GM23338 (cell line): ENCODE data around the gene SLC30A3.

Experiments used
- EZH2 ChIP-seq: fragments of 200-600 bp; sonication (generic); IDR thresholded peaks from one replicate; pipeline ENCODE4 v1.8.0; 2017; ENCODE audit warnings: antibody characterized with exemption, mild to moderate bottlenecking, low read depth; ENCODE audit not compliant: unreplicated experiment
- EZH2phosphoT487 ChIP-seq: fragments of 200-600 bp; sonication (generic); IDR thresholded peaks from one replicate; pipeline ENCODE4 v1.8.1; 2018; ENCODE audit warnings: antibody characterized with exemption; ENCODE audit not compliant: unreplicated experiment
- JUNB ChIP-seq: IDR thresholded peaks from one replicate; pipeline ENCODE4 v1.6.1; 2016; ENCODE audit warnings: antibody characterized with exemption; ENCODE audit not compliant: unreplicated experiment
- POLR2AphosphoS5 ChIP-seq: IDR thresholded peaks from 2 replicates; pipeline ENCODE4 v1.6.1; 2016; ENCODE audit warnings: antibody characterized with exemption, low read depth
- STAT1 ChIP-seq: IDR thresholded peaks from one replicate; pipeline ENCODE4 v1.6.1; 2016; ENCODE audit warnings: antibody characterized with exemption; ENCODE audit not compliant: unreplicated experiment
- TF ChIP-seq, protein P1 (sequence below), 2 experiments: fragments of 200-600 bp in 1 of 2; sonication (generic) in 1 of 2; conservative IDR thresholded peaks; 2 replicates each; pipeline versions ENCODE4 v1.5.1 to v1.6.1; 2016 to 2017; ENCODE audit warnings: antibody characterized with exemption in 2 of 2, low read depth in 2 of 2, mild to moderate bottlenecking in 2 of 2, moderate library complexity in 1 of 2
- TF ChIP-seq, protein P2 (sequence below): IDR thresholded peaks from one replicate; pipeline ENCODE4 v1.6.1; 2018; ENCODE audit warnings: antibody characterized with exemption; ENCODE audit not compliant: unreplicated experiment

DNA sequence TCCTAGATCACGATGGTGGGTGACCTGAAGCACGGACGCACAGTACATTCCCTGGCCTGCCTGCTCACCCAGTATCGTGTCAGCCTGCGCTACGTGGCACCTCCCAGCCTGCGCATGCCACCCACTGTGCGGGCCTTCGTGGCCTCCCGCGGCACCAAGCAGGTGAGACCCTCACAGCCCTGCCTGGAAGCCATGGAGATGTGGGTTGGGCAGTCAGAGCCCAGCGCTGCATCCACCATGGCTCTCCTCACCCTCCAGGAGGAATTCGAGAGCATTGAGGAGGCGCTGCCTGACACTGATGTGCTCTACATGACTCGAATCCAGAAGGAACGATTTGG is 20.3 kb downstream of the SLC30A3 start:
- TF ChIP-seq, protein P1, sequence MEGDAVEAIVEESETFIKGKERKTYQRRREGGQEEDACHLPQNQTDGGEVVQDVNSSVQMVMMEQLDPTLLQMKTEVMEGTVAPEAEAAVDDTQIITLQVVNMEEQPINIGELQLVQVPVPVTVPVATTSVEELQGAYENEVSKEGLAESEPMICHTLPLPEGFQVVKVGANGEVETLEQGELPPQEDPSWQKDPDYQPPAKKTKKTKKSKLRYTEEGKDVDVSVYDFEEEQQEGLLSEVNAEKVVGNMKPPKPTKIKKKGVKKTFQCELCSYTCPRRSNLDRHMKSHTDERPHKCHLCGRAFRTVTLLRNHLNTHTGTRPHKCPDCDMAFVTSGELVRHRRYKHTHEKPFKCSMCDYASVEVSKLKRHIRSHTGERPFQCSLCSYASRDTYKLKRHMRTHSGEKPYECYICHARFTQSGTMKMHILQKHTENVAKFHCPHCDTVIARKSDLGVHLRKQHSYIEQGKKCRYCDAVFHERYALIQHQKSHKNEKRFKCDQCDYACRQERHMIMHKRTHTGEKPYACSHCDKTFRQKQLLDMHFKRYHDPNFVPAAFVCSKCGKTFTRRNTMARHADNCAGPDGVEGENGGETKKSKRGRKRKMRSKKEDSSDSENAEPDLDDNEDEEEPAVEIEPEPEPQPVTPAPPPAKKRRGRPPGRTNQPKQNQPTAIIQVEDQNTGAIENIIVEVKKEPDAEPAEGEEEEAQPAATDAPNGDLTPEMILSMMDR (conservative IDR thresholded peaks at IDR 0.05; ENCODE audit: low read depth in 2 of 2): no peak
- TF ChIP-seq EZH2phosphoT487 (no peak), POLR2AphosphoS5 (no peak), JUNB (no peak), STAT1 (no peak), EZH2 (no peak)
- TF ChIP-seq, protein P2, sequence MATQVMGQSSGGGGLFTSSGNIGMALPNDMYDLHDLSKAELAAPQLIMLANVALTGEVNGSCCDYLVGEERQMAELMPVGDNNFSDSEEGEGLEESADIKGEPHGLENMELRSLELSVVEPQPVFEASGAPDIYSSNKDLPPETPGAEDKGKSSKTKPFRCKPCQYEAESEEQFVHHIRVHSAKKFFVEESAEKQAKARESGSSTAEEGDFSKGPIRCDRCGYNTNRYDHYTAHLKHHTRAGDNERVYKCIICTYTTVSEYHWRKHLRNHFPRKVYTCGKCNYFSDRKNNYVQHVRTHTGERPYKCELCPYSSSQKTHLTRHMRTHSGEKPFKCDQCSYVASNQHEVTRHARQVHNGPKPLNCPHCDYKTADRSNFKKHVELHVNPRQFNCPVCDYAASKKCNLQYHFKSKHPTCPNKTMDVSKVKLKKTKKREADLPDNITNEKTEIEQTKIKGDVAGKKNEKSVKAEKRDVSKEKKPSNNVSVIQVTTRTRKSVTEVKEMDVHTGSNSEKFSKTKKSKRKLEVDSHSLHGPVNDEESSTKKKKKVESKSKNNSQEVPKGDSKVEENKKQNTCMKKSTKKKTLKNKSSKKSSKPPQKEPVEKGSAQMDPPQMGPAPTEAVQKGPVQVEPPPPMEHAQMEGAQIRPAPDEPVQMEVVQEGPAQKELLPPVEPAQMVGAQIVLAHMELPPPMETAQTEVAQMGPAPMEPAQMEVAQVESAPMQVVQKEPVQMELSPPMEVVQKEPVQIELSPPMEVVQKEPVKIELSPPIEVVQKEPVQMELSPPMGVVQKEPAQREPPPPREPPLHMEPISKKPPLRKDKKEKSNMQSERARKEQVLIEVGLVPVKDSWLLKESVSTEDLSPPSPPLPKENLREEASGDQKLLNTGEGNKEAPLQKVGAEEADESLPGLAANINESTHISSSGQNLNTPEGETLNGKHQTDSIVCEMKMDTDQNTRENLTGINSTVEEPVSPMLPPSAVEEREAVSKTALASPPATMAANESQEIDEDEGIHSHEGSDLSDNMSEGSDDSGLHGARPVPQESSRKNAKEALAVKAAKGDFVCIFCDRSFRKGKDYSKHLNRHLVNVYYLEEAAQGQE: no peak
